T-cell (primary cell): ENCODE data around the gene ZCWPW1. TPM values are rescaled to one million over a fixed set of nuclear protein-coding genes. Genes with fewer than 3 reads are reported as not detected.

Source experiments
- ATAC-seq, 4 experiments: fragments of 200-7000 bp in 3 of 4; fragments of 150-1000 bp in 1 of 4; cut with Tn5 transposase; replicated peaks in 1 of 4; 1 replicate in 3 of 4; 2 replicates in 1 of 4; pipeline ENCODE4 v1.10.0; 2021; ENCODE audit warnings: moderate library complexity in 3 of 4, mild to moderate bottlenecking in 2 of 4, moderate number of reproducible peaks in 1 of 4
- CTCF ChIA-PET, 2 donors: fragments of 300-600 bp; sonication (Branson Sonifier 250); formaldehyde crosslinking; loops; one replicate each; lab custom pipeline; 2022; ENCODE audit warnings: antibody characterized with exemption in 2 of 2; lab: Charles Lee
- POLR2A ChIA-PET, 2 donors: fragments of 300-600 bp; sonication (Branson Sonifier 250); formaldehyde crosslinking; loops; one replicate each; lab custom pipeline; 2022; ENCODE audit warnings: antibody characterized with exemption in 2 of 2; lab: Charles Lee
- DNase-seq, 35 experiments: peaks; one replicate each; pipeline versions ENCODE4 v3.0.0 to v3.0.0-alpha.2; 2013 to 2023
- H3K27ac ChIP-seq: one replicate; pipeline ENCODE4 v1.5.1; 2013; ENCODE audit warnings: low read length
- H3K27me3 ChIP-seq, 2 experiments: replicated peaks in 1 of 2; 1 replicate in 1 of 2; 2 replicates in 1 of 2; pipeline versions ENCODE4 v1.6.1 to v1.7.0; 2013; ENCODE audit warnings: low read length in 1 of 2, mixed read lengths in 1 of 2; ENCODE audit not compliant: control insufficient read depth in 2 of 2, insufficient read depth in 2 of 2; ENCODE audit errors: extremely low read depth in 1 of 2
- H3K36me3 ChIP-seq, 2 donors: 1 replicate in 1 of 2; 2 replicates in 1 of 2; pipeline versions ENCODE4 v1.6.1 to v1.7.0; 2013; ENCODE audit warnings: low read length in 1 of 2; ENCODE audit not compliant: control insufficient read depth in 2 of 2, insufficient read depth in 1 of 2; ENCODE audit errors: extremely low read depth in 1 of 2
- H3K4me1 ChIP-seq, 2 experiments: 1 replicate in 1 of 2; 2 replicates in 1 of 2; pipeline versions ENCODE4 v1.6.1 to v1.7.0; 2013; ENCODE audit warnings: low read length in 2 of 2, mixed read lengths in 1 of 2; ENCODE audit not compliant: insufficient read depth in 2 of 2, control insufficient read depth in 1 of 2; ENCODE audit errors: extremely low read depth in 1 of 2
- H3K4me3 ChIP-seq, 2 donors: 1 replicate in 1 of 2; 2 replicates in 1 of 2; pipeline versions ENCODE4 v1.5.1 to v1.7.0; 2013; ENCODE audit warnings: mild to moderate bottlenecking in 2 of 2, low read length in 1 of 2, moderate library complexity in 1 of 2; ENCODE audit not compliant: control insufficient read depth in 1 of 2; ENCODE audit errors: extremely low read depth in 1 of 2
- H3K9me3 ChIP-seq: 2 replicates; pipeline ENCODE4 v1.7.0; 2013
- H3K27ac Mint-ChIP-seq, 2 donors: one replicate each; pipeline ENCODE4 v1.8.0; 2020 to 2021; ENCODE audit warnings: mild to moderate bottlenecking in 2 of 2, mixed read lengths in 2 of 2
- H3K27me3 Mint-ChIP-seq, 2 donors: one replicate each; pipeline ENCODE4 v1.8.0; 2021 to 2022; ENCODE audit warnings: mixed read lengths in 2 of 2
- H3K36me3 Mint-ChIP-seq: one replicate; pipeline ENCODE4 v1.8.0; 2021; ENCODE audit warnings: mixed read lengths
- H3K4me1 Mint-ChIP-seq, 3 donors: one replicate each; pipeline ENCODE4 v1.8.0; 2020 to 2022; ENCODE audit warnings: mixed read lengths in 3 of 3, mild to moderate bottlenecking in 1 of 3
- H3K4me3 Mint-ChIP-seq, 3 donors: one replicate each; pipeline ENCODE4 v1.8.0; 2020 to 2022; ENCODE audit warnings: mild to moderate bottlenecking in 3 of 3, mixed read lengths in 3 of 3, moderate library complexity in 3 of 3
- H3K9me3 Mint-ChIP-seq, 3 donors: one replicate each; pipeline ENCODE4 v1.8.0; 2020 to 2022; ENCODE audit warnings: mixed read lengths in 3 of 3
- WGBS: methylation state at CpG from one replicate; pipeline ENCODE4 v1.1.5; 2013; ENCODE audit warnings: missing lambda C conversion rate; ENCODE audit not compliant: insufficient coverage; 5-methylcytosine and 5-hydroxymethylcytosine counted together
- total RNA-seq, 35 experiments: library from RNA in 6 of 35; stranded (reverse) in 6 of 35; fragments of 120-200 nt in 1 of 35; gene quantifications; one replicate each; pipeline versions ENCODE4 v1.2.1 to v1.2.4 and lab custom pipeline; 2013 to 2026

Gene ZCWPW1
- total RNA-seq, result 10 to 100 TPM in 3 of 5 donors, 1 to 10 TPM in 2; 6.9 to 13.9 (median 12.0) TPM
- 6.9 TPM for total RNA-seq (2013)
- total RNA-seq (lab: John Stamatoyannopoulos, UW), result 3.5 to 21.8 (median 9.3) reads per million in 29 experiments

DNA sequence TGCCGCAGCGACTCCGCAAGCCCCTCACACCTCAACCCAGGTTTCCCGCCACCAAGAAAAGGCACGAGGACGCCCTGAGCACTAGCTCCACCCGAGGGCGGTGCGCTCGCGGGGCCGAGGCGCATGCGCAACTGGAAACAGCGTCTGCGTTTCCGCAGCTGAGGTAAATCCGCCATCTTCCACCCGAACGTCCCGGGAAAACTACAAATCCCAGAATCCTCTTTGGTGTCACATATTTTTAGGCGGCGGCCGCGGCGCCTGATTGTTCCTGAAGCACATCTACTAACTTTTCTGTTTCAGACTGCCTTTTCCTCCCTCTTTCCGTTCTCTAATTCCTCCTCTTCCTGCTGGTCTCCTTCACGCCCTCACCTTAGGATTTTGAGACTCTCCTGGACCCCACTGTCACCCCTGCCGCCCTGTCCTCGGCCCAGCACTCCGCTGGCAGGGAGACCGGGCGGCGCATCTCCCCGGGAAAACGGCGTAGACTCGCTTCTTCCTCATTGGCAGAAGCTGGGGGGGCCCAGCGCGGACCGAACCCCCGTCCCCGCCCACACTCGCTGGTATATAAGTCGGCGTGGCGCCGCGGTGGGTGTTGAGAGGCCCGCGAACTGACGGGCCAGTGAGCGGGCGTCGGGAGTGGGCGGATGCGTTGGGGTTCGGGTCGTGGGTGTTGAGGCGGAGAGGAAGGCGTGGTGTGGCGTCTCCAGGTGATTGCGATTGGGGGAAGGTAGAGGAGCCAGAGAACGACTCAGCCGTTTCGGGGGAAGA lies at the start of gene ZCWPW1:
TSS of gene ZCWPW1 (minus strand) at position 505 of the 768 bp plus-strand sequence. CDS start 8,054 bp downstream, outside the sequence.
- Mint-ChIP-seq H3K36me3 (peaks cover 12% of the 10 kb centered on the region), H3K27ac (peak within 1 kb of the TSS; percentile 100), H3K4me3 (peak within 1 kb of the TSS; percentile 94 to 97 (median 95)), H3K27me3 (no peaks in the 10 kb centered on the region), H3K4me1 (peaks cover 33 to 51% (median 40%) of the 10 kb centered on the region in 3 donors), H3K9me3 (no peaks in the 10 kb centered on the region)
- H3K27ac ChIP-seq, result peak within 1 kb of the TSS; percentile 93
- H3K4me3 ChIP-seq, result peak within 1 kb of the TSS; percentile 74 to 99
- ChIA-PET POLR2A (interaction anchor here (0.6 to 1.4 kb wide), 10 partner anchors 13 to 728 kb away, joined by 3 to 4 read pairs (median 3); partner anchors contain the start of genes LAMTOR4 (in 1 of the 2), MOSPD3 (in 1 of the 2) and UFSP1 (in 1 of the 2)), CTCF (interaction anchor here (0.5 to 1.1 kb wide), 7 partner anchors 8 to 409 kb away, joined by 3 to 4 read pairs (median 3); partner anchors contain the start of gene PPP1R35 (in 1 of the 2))
- peaks cover 0 to 4% of the 10 kb centered on the region in 2 experiments for H3K27me3 ChIP-seq
- peak; percentile 62 to 66 (median 62) for ATAC-seq
- under 1% methylated on average over 63 of the region's 66 CpGs for WGBS
- peaks cover 0 to 24% of the 10 kb centered on the region in 2 donors for H3K36me3 ChIP-seq
- peak; percentile 95 to 99 (median 97) for DNase-seq
- no peaks in the 10 kb centered on the region for H3K9me3 ChIP-seq
- peaks cover 11 to 41% of the 10 kb centered on the region in 2 experiments for H3K4me1 ChIP-seq

DNA sequence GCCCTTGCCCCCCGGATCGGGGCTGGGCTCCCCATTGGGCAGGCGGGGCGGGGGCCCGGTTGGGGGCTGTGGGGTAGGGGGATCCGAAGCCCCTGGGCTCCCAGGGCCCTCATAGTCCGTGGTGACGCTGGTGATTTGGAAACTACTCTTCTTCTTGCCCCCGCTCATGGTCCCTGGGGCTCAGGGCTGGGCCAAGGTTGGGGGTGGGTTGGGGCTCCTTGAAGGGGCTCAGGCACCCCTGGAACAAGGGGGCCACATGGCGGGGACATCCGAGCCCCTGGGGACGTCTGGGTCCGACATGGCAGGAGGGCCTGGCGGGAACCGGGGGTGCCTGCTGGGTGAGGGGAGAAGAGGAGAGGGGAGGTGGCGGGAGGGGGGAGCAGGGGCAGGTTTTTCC lies 49.4 kb upstream of the ZCWPW1 start:
- ATAC-seq (no peak), DNase-seq (no peak)
- Histone ChIP-seq H3K27me3 (peaks cover 0 to 3% of the 10 kb centered on the region in 2 experiments), H3K4me1 (peaks cover 27 to 66% of the 10 kb centered on the region in 2 experiments), H3K36me3 (peaks cover 4 to 40% of the 10 kb centered on the region in 2 donors), H3K9me3 (no peaks in the 10 kb centered on the region), H3K27ac (peak overlapping the region; percentile 66), H3K4me3 (peak overlapping the region; percentile 98 to 100)
- POLR2A ChIA-PET, result interaction anchor here in 1 of 2 donors (0.5 to 0.6 kb wide), 2 partner anchors 34 to 395 kb away, joined by 3 to 6 read pairs; no protein-coding TSS in a partner anchor
- CTCF ChIA-PET, result interaction anchor here (0.6 to 0.9 kb wide), 2 partner anchors 38 to 605 kb away, joined by 3 to 5 read pairs; no protein-coding TSS in a partner anchor
- Mint-ChIP-seq H3K4me1 (peaks cover 54 to 60% (median 56%) of the 10 kb centered on the region in 3 donors), H3K27ac (peak overlapping the region; percentile 86 to 90), H3K9me3 (no peaks in the 10 kb centered on the region), H3K27me3 (no peaks in the 10 kb centered on the region), H3K36me3 (peaks cover 10% of the 10 kb centered on the region), H3K4me3 (peak overlapping the region; percentile 91 to 97 (median 92))
- WGBS, result 0% methylated on average over 7 of the region's 16 CpGs

DNA sequence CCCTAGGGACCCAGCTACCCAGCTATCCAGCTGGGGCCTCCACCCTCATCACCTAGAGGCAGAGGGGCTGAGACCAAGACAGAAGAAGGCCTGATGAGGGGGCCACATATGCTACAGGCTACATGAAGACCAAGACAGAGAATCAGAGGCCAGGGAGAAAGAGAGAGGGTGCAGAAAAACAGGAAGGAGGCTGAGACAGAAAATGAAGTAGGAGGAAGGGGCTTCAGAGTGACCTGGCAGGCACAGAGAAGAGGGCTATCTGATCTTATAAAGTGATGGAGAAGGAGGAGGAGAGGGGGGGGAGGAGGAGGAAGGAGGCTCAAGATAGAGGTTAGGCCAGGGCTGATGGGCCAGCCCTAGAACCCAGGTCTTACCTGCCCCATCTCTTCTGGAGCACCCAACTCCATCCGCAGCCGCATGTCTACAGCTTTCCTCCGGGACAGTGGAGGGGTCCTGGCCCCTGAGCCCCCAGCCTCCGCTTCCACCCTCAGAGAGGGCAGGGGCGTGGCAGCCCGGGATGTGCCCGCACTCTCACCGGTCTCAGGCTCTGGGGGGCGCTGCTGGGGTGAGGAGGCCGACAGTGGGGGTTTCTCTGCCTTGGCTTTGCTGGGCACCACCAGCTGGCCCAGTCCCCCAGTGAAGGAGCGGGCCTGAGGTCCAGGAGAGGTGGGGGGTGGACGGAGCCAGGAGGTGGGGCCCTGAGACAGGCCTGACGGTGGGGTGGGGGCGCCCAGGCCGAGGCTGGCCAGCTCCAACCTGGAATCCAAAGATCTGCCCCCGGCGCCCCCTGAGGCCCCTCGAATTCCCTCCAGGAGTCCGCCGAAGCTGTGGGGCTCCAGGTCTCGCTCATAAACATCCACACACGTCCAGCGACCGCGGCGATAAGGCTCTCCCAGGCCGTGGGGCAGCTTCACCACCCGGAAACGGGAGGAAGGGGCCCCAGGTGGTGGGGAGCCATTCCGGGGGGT lies 48.7 kb upstream of the ZCWPW1 start:
- WGBS, result 25% methylated on average over 1 of the region's 30 CpGs
- ChIA-PET POLR2A (interaction anchor here (0.6 kb wide), 2 partner anchors 34 to 372 kb away, joined by 4 to 6 read pairs; no protein-coding TSS in a partner anchor), CTCF (interaction anchor here (0.5 to 0.9 kb wide), 5 partner anchors 15 to 605 kb away, joined by 3 to 5 read pairs (median 3); partner anchors contain the start of gene PPP1R35 (in 1 of the 2))
- H3K4me3 ChIP-seq, result peak overlapping the region; percentile 98 to 100
- no peaks in the 10 kb centered on the region for H3K9me3 ChIP-seq
- H3K4me3 Mint-ChIP-seq, result peak overlapping the region; percentile 91 to 97 (median 92)
- peaks cover 4 to 45% of the 10 kb centered on the region in 2 donors for H3K36me3 ChIP-seq
- peak overlapping the region; percentile 93 to 94 for H3K27ac Mint-ChIP-seq
- ATAC-seq, result no peak
- H3K4me1 Mint-ChIP-seq, result peaks cover 49 to 56% (median 52%) of the 10 kb centered on the region in 3 donors
- peak in 22 of 35 experiments; percentile 22 to 56 (median 44) for DNase-seq
- H3K27me3 Mint-ChIP-seq, result no peaks in the 10 kb centered on the region
- H3K9me3 Mint-ChIP-seq, result no peaks in the 10 kb centered on the region
- H3K27ac ChIP-seq, result peak overlapping the region; percentile 66
- peaks cover 10% of the 10 kb centered on the region for H3K36me3 Mint-ChIP-seq
- H3K4me1 ChIP-seq, result peaks cover 27 to 66% of the 10 kb centered on the region in 2 experiments
- peaks cover 0 to 3% of the 10 kb centered on the region in 2 experiments for H3K27me3 ChIP-seq

DNA sequence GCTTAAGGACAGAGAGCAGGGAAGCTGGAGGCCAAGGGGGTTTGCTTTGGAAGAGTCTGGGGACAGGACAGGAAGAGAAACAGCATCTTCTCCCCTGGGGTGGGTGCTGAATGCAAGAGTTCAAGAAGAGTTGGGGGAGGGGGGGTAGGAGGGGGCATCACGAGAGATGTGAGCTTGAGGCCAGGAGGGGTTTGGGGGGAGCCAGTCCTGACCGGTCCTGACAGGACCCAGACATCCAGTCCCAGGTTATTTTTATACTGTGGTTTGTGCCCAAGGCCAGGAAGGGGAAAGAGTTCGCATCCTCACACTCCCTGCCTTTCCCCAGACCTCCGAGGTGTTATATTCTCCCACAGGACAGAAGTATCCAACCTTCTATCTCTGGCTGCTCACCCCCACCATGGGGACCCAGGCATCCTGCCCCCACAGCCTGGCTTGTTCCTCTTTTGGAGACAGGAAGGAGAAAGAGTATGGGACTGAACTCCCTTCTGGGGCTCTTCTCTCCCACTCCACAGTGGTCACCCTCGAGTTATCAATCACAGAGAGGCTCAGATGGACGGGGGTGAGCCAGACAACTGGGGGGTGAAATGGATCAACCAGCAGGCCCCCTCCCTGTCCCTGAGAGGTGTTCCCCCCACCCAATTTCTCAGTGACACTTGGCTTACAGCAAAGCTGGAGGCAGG lies 47.7 kb upstream of the ZCWPW1 start:
- H3K36me3 Mint-ChIP-seq, result peaks cover 10% of the 10 kb centered on the region
- peak overlapping the region; percentile 66 for H3K27ac ChIP-seq
- CTCF ChIA-PET, result interaction anchor here in 1 of 2 donors (0.6 kb wide), 1 partner anchor 14 kb away, joined by 3 read pairs; no protein-coding TSS in a partner anchor
- H3K4me1 ChIP-seq, result peaks cover 27 to 67% of the 10 kb centered on the region in 2 experiments
- no peaks in the 10 kb centered on the region for H3K9me3 Mint-ChIP-seq
- H3K4me3 ChIP-seq, result peak overlapping the region; percentile 59 to 100
- no peaks in the 10 kb centered on the region for H3K27me3 Mint-ChIP-seq
- peaks cover 49 to 52% (median 50%) of the 10 kb centered on the region in 3 donors for H3K4me1 Mint-ChIP-seq
- no peak for DNase-seq
- POLR2A ChIA-PET, result interaction anchor here in 1 of 2 donors (0.6 kb wide), 1 partner anchor 373 kb away, joined by 4 read pairs; no protein-coding TSS in a partner anchor
- peaks cover 0 to 3% of the 10 kb centered on the region in 2 experiments for H3K27me3 ChIP-seq
- peak overlapping the region; percentile 91 to 97 (median 92) for H3K4me3 Mint-ChIP-seq
- no peak for ATAC-seq
- peaks cover 4 to 52% of the 10 kb centered on the region in 2 donors for H3K36me3 ChIP-seq
- H3K27ac Mint-ChIP-seq, result peak overlapping the region; percentile 93 to 94
- H3K9me3 ChIP-seq, result no peaks in the 10 kb centered on the region
- WGBS, result no CpG with 5 or more reads among the region's 6 CpGs

DNA sequence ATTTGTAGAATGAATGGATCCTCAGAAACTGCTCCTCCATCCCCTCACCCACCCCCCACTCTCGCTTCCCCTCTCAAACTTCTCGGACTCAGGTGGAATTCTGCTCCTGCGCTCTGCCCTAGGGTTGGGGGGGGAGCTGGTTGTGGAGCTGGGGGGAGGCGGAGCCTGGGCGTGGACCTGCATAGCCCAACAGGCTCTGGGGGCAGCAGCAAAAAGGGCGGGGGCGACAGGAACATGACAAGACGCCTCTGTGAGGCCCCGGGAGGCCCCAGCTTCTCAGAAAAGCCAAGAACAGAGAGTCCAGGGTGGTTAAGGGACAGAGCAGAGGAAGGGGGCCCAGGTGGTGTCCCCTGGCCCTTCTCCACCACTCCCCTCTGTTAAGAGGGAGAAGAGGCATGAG lies 47.0 kb upstream of the ZCWPW1 start:
- no peak for DNase-seq
- Mint-ChIP-seq H3K4me1 (peaks cover 49 to 55% (median 53%) of the 10 kb centered on the region in 3 donors), H3K9me3 (no peaks in the 10 kb centered on the region), H3K4me3 (peak overlapping the region; percentile 91 to 97 (median 92)), H3K27ac (peak overlapping the region; percentile 93 to 94), H3K27me3 (no peaks in the 10 kb centered on the region), H3K36me3 (peaks cover 12% of the 10 kb centered on the region)
- H3K4me1 ChIP-seq, result peaks cover 27 to 67% of the 10 kb centered on the region in 2 experiments
- peaks cover 4 to 56% of the 10 kb centered on the region in 2 donors for H3K36me3 ChIP-seq
- no peak for ATAC-seq
- ChIA-PET POLR2A (no interaction called here), CTCF (interaction anchor here in 1 of 2 donors (0.5 to 1.4 kb wide), 3 partner anchors 84 to 263 kb away, joined by 3 to 5 read pairs (median 3); no protein-coding TSS in a partner anchor)
- H3K9me3 ChIP-seq, result no peaks in the 10 kb centered on the region
- WGBS, result 60% methylated on average over 2 of the region's 9 CpGs
- H3K27me3 ChIP-seq, result no peaks in the 10 kb centered on the region
- peak overlapping the region in 1 of 2 donors; percentile 21 for H3K4me3 ChIP-seq
- H3K27ac ChIP-seq, result peak overlapping the region; percentile 60
